Measurements from ENCODE around the gene C11orf91.

GRCh38 chr11:33659370-33660139 lies 41.1 kb downstream of the C11orf91 start:
- no peak for TF ChIP-seq NFRKB (IDR thresholded peaks at IDR 0.05)
- no peak for TF ChIP-seq ELF4 (IDR thresholded peaks at IDR 0.05)
- TF ChIP-seq SP1 (IDR thresholded peaks at IDR 0.05): no peak
- no peak for TF ChIP-seq SUZ12 (IDR thresholded peaks at IDR 0.05)
- no peak for TF ChIP-seq FOXK2 (IDR thresholded peaks at IDR 0.05)
- no peak for TF ChIP-seq LEF1 (IDR thresholded peaks at IDR 0.05; ENCODE audit: borderline replicate concordance)
- TF ChIP-seq BHLHE40 (IDR thresholded peaks at IDR 0.05; ENCODE audit: borderline replicate concordance): no peak
- no peak for TF ChIP-seq CTBP1 (IDR thresholded peaks at IDR 0.05; ENCODE audit: borderline replicate concordance)
- TF ChIP-seq PKNOX1 (IDR thresholded peaks at IDR 0.05): no peak
- TF ChIP-seq ZNF384 (IDR thresholded peaks at IDR 0.05): no peak
